H1 (cell line): Measurements from ENCODE around the gene IAH1.

ENCODE experiments used
- GTF2F1 ChIP-seq: IDR thresholded peaks from 2 replicates; pipeline ENCODE4 v1.6.1; 2012; ENCODE audit warnings: low read depth, low read length, improper control_type of control experiment, borderline replicate concordance
- POLR2A ChIP-seq, 2 experiments: IDR thresholded peaks; 1 replicate in 1 of 2; 2 replicates in 1 of 2; pipeline ENCODE4 v1.6.1; 2011; ENCODE audit warnings: low read depth in 2 of 2, low read length in 2 of 2, mild to moderate bottlenecking in 2 of 2; ENCODE audit errors: control extremely low read depth in 1 of 2
- POLR2AphosphoS5 ChIP-seq: IDR thresholded peaks from 2 replicates; pipeline ENCODE4 v1.6.1; 2011; ENCODE audit warnings: low read depth, low read length
- TAF1 ChIP-seq: IDR thresholded peaks from 2 replicates; pipeline ENCODE4 v1.6.1; 2011; ENCODE audit warnings: mild to moderate bottlenecking, low read depth, low read length

DNA sequence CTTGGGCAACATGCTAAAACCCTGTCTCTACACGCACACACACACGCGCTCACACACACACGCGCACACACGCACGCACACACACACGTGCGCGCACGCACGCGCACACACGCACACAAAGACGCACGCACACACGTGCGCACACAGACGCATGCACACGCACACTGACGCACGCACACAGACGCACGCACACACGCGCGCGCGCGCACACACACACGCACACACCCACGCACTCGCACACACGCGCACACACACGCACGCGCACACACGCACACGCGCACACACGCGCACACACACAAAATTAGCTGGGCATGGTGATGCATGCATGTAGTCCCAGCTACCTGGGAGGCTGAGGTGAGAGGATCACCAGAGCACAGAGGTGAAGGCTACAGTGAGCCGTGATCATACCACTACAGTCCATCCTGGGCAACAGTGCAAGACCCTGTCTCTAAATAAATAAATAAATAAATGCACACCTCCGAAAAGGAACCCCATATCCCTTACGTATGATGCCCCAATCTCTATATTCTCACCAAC, 8.1 kb upstream of the IAH1 start:
- no peak for TF ChIP-seq POLR2A (IDR thresholded peaks at IDR 0.05; ENCODE audit: control extremely low read depth in 1 of 2, low read depth in 2 of 2, low read length in 2 of 2)
- TF ChIP-seq GTF2F1: no peak
- TF ChIP-seq TAF1: no peak
- no peak for TF ChIP-seq POLR2AphosphoS5
